Measurements from ENCODE around the gene GPATCH1.
"Not testable (repeated sequence)": the region's sequence is repeated elsewhere in the genome, so short reads cannot be mapped to it uniquely, and the experiment has no call there.

GPATCH1 gene

DNA sequence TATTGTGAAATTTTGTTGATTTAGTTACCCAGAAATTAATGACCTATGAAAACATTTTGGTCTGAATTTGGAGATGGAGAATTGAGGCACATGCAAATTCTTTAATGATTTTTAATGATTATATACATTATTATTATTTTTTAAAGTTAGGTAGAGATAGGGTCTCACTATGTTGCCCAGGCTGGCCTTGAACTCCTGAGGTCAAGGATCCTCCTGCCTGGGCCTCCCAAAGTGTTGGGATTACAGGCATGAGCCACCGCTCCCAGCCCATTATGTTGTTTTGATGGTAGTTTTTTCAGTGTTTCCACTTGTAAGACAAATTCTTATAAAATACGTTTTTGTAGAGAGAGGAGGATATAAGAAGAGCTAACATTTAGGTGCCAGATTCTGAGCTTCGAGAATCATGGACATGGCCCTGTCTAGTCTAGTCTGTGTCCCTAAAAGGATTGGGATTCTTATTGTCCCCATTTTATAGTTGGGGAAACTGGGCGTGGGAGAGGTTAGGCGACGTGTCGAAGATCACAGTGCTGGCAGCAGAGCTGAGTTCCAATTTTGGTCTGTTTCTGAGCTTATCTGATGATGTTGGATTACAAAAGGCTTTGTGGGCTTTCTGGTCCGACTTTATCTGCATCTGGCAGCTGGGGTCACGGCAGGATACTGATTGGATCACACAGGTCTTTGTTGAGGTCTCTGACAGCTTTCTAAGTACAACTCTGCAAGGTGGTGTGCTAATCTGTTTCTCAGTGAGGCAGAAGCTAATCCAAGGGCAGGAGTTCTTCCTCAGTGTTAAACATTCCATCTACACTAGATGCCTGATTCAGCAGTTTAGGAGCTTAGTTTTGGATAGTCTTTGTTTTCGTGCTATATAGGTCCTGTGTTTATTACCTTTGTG lies 43.5 kb downstream of the GPATCH1 start:
- DNase-seq: no peak

DNA sequence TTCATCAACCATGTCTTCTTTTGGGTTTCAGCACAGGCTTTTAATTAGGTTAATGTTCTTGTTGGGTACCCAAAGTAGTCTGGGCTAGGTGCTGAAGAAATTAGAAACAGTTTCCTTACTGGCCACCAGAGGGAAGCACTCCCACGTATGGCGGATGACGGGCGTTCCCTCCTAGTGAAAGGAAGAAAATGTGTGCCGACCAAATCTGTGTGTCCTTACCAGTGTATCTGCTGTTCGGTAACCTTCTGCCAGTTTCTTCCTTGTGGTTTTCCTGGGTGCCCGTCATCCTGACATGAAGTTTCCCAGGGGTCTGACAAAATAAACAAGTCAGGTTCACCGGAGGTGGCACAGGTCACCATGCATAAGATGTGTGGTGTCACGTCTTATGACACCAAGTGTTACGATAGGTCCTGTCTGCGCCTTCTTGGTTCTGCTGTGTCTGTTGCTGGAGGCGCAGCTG lies 45.0 kb downstream of the GPATCH1 start:
- peak; percentile 21 for DNase-seq

DNA sequence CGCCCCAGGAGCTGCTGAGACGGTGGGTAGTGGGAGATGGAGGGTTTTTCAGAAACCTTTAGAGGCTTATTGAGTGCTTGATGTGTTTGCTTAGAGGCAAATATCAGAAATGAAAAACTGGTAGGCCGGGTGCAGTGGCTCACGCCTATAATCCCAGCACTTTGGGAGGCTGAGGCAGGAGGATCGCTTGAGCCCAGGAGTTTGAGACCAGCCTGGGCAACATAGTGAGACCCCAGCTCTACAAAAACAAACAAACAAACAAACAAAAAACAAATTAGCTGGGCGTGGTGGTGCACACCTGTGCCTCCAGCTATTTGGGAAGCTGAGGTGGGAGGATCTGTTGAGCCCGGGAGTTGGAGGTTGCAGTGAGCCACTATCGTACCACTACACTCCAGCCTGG lies 45.7 kb downstream of the GPATCH1 start:
- DNase-seq: not testable (repeated sequence)

DNA sequence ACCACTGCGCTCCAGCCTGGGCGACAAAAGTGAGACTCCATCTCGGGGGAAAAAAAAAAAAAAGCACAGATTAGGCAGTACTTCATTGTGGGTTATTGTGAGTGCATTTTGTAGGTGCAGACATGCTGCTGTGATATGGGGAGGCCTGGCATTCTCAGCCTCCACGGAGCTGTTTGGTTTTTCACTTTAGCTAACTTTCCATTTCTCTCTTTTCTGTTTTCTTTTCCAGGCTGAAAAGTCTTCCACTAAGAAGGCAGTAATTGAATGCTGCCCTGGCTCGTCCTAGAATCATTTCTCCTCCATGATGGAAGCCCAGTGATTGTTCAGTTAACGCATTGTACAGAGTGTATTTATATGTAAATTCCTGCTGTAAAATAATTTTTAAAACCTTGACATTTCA lies 48.9 kb downstream of the GPATCH1 start:
- DNase-seq: no peak

DNA sequence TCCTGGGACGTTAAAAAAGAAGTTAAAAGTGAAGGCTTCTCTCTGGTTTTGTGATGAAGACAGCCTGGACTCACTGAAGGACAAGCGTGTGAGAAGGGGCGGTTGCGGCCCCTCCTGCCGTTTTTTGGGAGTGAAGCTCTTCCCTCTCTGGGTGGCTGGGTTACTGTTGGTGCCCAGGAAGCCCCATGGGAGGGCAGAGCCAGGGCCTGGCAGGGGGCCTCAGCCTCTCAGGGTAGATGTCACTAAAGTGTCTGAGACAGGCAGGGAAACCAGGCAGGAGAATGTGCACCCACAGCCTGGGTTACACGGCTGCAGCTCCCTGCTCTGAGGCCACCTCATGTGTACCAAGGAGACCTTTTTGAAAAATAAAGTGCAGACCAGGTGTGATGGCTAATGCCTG lies 49.5 kb downstream of the GPATCH1 start:
- DNase-seq: no peak

DNA sequence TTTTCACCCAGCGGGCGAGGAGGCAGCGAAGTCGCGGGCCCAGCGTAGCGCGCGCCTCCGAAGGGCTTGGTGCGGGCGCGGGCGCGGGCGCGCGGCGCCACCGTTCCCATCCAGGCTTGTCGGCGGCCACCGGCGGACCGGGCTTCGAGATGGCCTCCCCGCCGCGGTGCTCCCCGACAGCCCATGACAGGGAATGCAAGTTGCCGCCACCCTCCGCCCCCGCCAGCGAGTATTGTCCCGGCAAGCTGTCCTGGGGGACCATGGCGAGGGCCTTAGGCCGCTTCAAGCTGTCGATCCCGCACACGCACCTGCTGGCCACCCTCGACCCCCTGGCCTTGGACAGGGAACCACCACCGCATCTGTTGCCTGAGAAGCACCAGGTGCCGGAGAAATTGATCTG lies 51.0 kb downstream of the GPATCH1 start, which contains the start of gene WDR88:
Gene WDR88, plus strand, starts transcription at position 94 of the 400 bp plus-strand sequence. Its CDS starts 56 bp downstream, at position 150.
- DNase-seq: no peak

DNA sequence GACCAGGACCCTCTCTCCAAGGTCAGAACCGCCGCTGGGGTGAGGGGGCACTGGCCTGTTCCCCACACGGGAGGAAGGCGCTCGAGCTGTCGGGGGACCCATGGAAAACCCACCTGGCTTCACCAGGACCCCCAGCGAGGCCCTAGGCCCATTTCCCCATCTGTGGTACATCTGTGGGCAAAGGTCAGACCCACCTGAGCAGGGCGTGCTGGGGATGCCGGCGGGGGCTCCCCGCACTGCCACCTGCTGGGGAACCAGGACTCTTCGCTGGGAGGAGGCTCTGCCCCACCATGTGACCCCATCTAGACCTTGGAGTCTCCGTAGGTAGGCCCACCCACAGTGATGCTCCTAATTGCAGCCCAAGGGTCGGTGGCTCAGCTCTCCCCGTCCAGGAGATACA lies 51.4 kb downstream of the GPATCH1 start:
- no peak for DNase-seq

DNA sequence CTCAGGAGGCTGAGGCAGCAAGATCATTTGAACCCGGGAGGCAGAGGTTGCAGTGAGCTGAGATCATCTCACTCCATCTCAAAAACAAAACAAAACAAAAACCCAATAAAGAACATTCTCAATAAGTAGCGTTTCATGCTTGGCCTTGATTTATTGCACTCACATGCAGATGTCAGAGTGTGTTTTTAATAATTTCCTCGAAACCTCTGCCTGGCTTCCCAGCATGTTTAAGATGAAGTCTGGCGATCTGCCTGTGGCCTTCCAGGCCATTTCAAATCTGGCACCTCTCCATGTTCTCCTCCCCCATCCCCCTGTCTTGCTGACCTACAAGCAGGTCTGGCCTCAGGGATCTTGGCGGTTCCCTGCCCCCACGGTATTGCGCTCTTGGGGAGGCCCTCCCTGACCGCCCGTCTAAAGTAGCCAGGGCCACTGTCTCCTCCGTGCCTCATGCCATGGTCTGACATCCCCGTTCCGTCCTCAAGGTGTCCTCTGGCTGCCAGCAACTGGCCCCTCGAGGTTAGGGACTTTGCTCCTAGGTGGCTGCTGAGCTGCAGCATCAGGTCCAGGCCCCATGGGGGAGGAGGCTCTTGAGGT lies 52.6 kb downstream of the GPATCH1 start:
- DNase-seq: no peak

DNA sequence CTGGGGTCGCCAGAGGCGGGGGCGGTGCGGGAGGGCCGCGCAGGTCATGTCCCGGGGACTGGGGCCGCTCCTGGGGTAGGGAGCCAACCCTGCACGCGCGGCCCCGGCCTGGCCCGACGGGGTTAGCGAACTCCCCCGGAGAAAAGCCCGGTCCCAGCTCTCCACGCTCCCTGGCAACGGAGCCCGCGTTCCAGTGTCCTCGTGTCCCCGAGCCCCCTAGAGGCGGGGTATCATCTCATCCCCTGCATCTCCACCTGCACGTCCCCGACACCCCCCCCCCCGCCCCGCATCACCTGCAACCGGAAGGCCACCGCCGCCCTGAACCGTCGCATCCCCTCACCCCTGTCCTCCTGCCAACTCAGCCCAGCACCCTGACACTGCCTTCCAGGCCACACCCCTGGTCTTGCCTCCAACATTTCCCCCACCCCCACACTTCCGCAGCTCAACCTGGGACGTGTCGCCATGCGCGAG lies 53.6 kb downstream of the GPATCH1 start:
- DNase-seq: peak; percentile 28

DNA sequence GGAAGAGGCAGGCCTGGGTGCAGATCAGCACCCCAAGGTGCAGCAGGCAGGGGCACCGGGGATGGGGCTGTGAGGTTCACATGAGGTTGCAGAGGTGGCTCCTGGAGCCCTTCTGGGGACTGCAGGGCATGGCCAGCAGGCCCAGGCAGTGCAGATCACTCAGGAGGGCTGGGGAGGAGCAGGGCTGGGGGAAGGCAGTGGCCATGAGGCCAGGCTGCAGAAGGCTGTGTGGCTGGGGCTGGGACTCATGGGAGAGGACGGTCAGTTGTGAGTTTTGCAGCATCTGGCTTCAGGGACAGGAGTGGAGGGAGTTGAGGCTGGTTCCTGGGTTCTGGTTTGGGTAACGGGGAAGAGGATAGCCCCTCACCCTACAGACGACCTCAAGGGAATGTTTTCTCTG lies 58.2 kb downstream of the GPATCH1 start:
- DNase-seq: no peak

DNA sequence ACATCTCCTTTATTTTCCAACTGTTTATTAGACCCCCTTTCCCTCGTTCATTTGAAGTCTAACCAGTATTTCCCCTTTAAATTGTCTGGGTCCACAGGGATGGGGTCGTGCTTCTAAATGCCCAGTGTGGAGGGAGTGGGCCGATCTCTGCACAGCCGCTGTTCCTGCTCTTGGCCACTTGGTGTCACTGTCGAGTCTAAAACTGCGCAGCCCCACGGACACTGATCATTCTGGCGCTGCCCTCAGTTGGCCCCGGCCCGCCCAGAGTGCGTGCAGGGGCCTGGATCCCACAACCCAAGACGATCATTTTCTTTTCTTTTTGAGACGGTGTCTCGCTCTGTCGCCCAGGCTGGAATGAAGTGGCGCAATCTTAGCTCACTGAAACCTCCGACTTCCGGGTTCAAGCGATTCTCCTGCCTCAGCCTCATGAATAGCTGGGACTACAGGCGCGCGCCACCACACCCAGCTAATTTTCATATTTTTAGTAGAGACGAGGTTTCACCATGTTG lies 63.0 kb downstream of the GPATCH1 start:
- peak; percentile 39 for DNase-seq

DNA sequence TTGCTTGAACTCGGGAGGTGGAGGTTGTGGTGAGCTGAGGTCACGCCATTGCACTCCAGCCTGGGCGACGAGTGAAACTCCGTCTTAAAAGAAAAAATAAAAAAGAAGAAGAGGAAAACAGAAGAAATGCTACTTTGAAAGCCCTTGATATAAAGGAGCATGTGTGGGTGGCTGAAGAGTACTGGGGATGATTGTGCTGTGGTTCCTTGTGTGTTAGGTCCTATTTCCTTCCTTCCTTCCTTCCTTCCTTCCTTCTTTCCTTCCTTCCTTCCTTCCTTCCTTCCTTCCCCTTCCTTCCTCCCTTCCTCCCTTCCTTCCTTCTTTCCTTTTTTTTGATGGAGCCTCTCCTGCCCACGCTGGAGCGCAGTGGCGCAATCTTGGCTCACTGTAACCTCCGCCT lies 65.2 kb downstream of the GPATCH1 start:
- DNase-seq: no peak

DNA sequence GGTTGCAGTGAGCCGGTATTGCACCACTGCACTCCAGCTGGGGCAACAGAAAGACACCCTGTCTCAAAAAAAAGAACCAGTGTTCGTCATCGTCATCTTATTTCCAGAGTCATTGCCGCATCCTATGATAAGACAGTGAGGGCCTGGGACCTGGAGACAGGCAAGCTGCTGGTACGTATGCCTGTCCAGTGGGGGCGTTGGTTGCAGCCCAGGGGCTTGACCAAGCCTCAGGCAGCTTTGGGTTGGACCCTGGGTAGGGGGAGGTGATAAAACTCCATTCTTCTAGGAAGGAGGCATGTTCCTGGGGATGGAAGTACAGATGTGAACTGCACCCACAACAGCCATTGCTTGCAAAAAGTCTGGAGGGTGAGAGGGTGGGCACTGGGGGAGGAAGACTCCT lies 66.6 kb downstream of the GPATCH1 start:
- DNase-seq: no peak

DNA sequence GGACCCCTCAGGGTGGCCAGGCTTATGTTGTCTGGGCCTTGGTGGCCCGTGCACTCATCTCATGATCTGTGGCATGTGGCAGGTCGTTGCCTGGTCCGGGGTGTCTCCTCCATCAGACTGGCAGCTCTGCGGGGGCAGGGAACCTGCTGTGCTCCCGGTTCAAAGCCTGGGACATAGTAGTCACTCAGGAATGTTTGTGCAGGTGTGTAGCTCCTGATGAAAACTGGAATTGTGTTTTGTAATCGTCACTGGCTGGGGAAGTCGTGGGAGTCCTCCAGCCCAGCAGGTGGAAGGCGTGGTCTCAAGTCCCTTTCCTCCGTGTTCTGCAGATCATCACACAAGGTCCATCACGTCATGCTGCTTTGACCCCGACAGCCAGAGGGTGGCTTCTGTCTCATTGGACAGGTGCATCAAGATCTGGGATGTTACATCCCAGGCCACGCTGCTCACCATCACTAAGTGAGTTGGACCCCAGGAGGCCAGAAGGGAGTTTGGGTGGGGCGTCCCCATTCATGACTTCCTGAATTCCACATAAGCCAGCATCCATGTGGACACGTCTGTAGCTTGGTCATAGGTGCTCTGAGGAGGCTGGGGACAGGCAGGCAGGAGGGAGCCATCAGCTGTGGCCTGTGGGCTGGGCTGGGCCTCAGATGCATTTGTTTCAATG lies 70.0 kb downstream of the GPATCH1 start:
- DNase-seq: no peak

DNA sequence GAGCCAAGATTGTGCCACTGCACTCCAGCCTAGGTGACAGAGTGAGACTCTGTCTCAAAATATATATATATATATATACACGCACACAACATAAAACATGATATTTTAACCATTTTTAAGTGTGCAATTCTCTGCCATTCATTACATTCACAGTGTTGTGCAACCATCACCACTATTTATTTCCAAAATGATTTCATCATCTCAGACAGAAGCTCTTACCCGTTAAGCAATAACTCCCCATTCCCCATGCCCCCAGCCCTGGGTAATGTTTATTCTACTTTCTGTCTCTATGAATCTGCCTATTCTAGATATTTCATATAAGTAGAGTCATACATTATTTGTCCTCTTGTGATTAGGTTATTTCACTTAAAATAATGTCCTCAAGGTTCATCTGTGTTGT lies 71.2 kb downstream of the GPATCH1 start:
- no peak for DNase-seq

DNA sequence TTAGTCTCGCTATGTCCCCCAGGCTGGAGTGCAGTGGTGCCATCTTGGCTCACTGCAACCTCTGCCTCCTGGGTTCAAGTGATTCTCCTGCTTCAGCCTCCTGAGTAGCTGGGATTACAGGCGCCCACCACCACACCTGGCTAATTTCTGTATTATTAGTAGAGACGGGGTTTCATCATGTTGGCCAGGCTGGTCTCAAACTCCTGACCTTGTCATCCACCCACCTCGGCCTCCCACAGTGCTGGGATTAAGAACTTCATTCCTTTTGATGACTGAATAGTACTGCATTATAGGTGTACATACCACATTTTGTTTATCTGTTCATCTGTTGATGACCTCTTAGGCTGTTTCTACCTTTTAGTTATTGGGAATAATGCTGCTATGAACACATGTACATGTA lies 71.6 kb downstream of the GPATCH1 start:
- DNase-seq: not testable (repeated sequence)

DNA sequence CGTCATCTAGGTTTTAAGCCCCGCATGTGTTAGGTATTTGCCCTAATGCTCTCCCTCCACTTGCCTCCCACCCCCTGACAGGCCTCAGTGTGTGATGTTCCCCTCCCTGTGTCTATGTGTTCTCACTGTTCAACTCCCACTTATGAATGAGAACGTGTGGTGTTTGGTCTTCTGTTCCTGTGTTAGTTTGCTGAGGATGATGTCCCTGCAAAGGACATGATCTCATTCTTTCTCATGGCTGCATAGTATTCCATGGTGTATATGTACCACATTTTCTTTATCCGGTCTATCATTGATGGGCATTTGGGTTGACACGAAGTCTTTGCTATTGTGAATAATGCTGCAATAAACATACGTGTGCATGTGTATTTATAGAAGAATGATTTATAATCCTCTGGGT lies 73.3 kb downstream of the GPATCH1 start:
- not testable (repeated sequence) for DNase-seq

DNA sequence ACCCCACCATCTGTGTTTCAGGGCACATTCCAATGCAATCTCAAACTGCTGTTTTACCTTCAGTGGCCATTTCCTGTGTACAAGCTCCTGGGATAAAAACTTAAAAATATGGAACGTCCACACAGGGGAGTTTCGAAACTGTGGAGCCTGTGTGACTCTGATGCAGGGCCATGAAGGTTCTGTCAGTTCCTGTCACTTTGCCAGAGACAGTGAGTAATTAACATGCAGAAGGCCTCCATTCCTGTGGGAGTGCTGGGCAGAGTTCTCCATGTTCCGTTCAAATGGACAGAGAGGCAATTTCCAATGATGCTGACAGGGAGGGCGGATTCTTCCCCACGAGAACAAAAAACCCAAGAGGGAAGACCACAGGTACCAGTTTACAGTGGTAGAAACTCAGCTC lies 75.4 kb downstream of the GPATCH1 start:
- DNase-seq: no peak

DNA sequence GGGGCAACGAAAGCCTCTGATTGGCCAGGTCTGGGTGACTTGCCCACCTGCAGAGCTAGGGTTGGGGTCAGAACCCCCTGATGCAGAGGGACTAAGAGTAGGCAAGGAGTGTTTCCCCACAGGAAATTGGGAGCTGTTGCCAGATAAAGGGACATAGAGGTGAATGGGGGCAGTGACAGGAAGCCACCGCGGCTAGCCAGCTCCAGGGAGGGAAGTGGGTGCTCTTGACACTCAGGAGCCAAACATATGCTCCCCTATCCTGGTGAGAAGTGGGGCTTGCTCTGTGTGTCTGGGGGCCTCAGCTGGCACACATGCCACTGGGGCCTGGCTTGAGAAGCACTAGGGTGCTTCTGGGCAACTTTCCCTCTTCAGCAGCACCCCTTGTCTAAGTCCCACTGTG lies 76.9 kb downstream of the GPATCH1 start:
- DNase-seq: no peak

DNA sequence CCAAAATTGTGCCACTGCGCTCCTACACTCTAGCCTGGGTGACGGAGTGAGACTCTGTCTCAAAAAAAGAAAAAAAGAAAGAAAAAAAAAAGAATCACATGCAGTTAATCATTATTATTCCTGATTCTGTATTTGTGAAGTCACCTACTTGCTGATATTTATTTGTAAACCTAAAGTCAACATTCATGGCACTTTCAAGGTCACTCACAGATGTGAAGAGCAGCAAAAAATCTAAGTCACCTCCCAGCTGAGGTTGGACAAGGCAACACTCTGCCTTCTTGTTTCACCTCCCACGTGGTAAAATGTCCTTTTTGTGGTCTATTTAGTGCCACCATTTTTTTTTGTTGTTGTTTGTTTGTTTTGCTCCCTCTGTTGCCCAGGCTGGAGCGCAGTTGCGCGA lies 77.4 kb downstream of the GPATCH1 start:
- DNase-seq: no peak

DNA sequence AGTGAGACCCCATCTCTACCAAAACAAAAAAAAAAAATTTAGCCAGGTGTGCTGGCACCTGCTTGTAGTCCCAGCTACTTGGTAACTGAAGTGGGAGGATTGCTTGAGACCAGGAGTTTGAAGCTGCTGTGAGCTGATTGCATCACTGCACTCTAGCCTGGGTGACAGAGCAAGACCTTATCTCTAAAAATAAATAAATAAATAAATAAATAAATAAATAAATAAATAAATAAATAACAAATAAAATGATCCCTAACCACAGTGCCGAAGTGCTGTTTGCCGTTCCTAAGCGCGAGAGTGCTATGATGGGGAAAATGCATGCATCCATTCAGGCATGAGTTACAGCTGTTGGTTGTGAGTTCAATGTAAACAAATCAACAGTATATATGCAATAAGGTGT lies 78.2 kb downstream of the GPATCH1 start:
- no peak for DNase-seq

DNA sequence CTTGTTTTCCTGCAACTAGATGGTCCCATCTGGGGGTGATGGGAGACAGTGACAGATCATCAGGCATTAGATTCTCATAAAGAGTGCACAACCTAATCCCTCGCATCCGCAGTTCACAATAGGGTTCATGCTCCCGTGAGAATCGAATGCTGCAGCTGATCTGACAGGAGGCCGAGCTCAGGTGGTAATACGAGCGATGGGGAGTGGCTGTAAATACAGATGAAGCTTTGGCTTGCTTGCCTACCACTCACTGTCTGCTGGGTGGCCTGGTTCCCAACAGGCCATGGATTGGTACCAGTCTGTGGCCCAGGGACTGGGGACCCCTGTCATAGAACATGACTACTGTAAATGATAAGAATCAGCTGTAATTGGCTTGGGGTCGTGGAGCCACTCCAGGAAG lies 78.9 kb downstream of the GPATCH1 start:
- no peak for DNase-seq

DNA sequence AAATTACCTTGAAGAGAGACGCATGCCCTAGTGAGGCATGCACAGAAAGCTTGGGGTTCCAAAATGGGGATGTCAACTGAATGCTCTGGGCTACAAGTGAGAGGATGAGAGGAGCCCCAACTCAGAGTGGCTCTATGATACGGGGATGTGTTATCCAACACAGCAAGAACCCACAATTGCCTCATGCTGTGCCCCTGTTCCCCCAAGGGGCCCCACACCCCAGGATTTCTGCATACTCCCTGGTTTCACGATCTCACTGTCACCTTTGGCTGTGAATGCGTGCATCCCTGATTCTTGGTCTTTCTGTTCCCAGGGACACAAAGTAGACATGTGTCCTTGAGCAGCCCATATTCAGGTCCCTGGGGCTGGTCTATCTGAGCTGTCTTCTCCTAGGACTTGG lies 80.2 kb downstream of the GPATCH1 start:
- DNase-seq: no peak

DNA sequence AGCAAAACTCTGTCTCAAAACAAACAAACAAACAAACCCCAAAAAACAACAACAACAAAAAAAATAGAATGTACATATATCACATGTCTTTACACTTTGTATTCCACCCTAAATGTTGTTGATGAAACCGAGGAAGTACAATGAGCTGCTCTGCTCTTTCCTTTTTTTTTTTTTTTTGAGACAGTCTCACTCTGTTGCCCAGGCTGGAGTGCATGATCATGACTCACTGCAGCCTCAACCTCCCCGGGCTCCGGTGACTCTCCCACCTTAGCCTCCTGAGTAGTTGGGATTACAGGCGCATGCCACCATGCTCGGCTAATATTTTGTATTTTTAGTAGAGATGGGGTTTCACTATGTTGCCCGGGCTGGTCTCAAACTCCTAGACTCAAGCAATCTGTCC lies 82.5 kb downstream of the GPATCH1 start:
- no peak for DNase-seq

All from activated effector memory CD4-positive, alpha-beta T cell treated with Interleukin-2 at 50 U/mL for 16 hours (primary cell).